Stimulated activated naive CD4-positive, alpha-beta T cell treated with Interleukin-2 at 50 U/mL for 16 hours (primary cell): ENCODE data around the gene PRKG1.
"Not testable (repeated sequence)": the region's sequence is repeated elsewhere in the genome, so short reads cannot be mapped to it uniquely, and the experiment has no call there.

Experiments used
- DNase-seq: peaks from one replicate; lab custom pipeline; 2025; lab: John Stamatoyannopoulos, UW

Gene PRKG1

DNA sequence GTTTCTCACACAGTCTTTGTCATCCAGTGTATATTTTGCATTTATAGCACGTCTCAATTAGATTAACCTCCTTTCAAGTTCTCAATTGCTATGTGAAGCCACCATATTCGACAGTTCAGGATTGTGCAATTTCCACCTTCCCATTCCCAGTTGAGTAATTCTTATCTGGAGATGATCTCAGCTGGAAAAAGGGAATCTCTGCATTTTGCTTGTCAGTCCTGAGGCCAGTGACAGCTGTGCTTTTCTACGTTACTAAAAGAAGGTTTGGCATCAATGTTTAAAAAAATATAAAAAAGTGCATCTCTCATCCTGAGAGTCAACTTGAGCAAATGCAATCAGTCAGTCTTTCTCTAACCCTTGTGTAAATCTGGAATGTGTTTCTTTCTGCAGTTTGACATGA, 247.7 kb downstream of the PRKG1 start:
- DNase-seq, result no peak

DNA sequence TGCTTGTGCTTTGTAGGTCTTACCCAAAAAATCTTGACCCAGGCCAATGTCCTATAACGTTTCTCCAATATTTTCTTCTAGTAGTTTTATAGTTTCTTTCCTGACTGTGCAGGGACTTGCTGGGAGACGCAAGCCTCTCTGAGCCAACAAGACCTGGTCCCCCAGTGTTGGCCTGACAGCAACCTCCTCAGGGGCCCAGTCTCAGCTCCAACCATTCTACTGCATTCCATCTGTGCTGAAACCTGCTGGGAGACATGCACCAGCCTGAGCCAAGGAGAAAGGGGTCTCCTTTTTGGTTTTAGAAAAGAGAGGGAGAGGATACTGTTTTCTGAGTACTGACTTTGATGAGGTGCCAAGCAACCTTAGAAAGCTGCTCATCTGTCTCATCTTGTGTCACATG, 251.4 kb downstream of the PRKG1 start:
- no peak for DNase-seq

DNA sequence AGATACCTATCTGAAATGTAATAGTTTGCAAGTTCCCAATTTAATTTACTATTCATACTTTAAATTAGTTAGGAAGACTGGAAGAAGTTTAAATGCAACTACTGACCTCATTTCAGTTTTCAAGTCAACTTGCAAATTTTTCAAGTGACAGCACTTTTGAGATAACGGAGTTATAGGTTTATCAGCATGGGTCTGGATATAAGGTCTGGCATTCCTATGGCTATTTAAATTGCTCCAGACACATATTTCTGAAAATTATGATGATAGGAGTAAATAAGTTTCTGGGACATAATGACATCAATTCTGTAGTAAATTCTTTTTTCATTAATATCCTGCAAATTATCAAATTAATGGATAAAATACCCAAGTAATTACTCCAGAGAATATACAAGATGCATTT, 251.9 kb downstream of the PRKG1 start:
- DNase-seq, result no peak

DNA sequence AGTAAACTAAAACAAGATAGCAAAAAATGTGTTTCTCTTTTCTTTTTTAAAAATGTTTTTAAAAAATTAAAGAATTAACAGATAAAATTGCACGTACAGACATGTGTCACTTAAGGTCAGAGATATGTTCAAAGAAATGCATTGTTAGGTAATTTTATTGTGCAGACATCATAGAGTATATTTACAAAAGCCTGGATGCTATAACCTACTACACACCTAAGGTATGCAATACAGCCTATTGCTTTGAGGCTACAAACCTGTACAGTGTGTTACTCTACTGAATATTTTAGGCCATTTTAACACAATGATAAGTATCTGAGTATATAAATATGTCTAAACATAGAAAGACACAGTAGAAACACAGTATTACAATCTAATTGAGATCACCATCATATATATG, 253.1 kb downstream of the PRKG1 start:
- no peak for DNase-seq

DNA sequence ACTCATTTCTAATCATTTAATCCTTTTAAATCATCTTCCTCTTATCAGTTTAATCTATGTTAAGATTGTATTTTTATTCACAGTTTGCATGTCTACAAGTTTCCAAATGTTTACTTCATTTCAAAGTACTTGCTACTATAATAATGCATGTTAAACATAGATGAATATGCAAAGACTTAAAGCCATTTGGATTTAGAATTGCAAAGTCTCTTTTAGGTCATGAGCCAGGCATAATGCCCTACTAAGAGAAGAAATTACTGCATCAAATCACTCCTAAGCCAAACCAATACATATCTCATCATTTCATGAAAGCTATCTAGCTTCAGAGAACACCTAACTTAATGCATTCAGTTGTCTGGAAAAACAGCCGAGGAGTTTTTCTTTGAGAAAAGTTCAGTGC, 266.1 kb downstream of the PRKG1 start:
- no peak for DNase-seq

DNA sequence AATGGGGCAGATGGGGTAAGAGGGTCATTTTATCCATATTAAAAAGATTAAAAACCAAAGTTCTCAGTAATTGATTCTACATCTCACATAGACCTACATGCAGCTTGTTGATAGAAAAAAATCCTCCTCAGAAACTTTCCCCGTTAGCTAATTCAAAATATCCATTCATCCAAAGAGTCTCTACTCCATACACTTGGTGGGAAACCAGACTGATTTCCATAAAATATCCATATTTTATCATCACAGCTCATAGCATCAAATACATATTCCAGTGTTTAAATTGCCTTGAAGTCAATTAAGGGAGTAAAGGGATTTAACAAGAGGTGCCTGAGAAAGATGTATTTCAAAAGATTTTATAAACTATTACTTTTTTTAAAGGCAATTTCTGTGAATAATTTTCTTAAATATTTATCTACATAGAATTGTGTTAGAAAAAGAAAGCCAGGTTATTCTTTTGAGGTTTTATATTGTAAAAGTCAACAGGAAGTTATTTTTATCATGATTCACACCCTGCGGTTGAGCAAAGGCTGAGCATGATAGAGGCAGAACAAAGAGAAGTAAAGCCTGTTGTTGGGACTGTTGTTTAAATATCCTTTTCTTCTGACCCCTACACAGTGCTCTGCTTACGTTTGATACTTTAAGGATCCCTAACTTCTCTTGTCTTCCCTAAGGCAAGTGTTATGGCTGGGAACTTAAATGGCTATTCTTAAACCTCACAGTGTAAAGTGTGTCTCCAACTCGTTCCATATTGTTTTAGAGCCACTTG, 266.7 kb downstream of the PRKG1 start:
- no peak for DNase-seq

DNA sequence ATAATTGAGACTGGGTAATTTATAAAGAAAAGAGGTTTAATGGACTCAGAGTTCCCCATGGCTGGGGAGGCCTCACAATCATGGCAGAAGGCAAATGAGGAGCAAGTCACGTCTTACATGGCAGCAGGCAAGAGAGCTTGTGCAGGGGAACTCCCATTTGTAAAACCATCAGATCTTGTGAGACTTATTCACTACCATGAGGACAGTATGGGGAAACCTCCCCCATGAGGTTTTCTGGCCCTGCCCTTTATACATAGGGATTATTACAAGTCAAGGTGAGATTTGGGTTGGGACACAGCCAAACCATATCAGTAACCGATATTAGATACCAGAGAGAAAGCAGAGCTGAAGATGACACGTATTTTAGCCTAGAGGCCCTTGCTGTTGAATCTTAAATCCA, 267.5 kb downstream of the PRKG1 start:
- not testable (repeated sequence) for DNase-seq

DNA sequence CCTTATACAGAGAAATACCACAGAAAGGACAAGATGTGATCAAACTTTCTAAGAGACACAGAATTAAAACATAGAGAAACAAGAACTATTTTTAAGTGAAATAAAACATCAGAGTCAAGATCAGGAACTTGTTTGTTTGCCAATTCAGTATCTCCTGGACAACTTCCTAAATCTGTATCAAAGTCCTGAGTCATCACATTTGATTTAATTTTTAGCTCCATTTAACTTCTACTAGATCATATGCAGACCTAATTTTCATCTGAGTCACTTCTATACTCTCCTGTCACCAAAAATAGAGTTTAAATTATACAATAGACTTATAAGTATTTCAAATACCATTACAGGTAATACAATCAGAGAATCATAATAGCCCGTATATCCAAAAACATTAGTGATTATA, 268.1 kb downstream of the PRKG1 start:
- no peak for DNase-seq

DNA sequence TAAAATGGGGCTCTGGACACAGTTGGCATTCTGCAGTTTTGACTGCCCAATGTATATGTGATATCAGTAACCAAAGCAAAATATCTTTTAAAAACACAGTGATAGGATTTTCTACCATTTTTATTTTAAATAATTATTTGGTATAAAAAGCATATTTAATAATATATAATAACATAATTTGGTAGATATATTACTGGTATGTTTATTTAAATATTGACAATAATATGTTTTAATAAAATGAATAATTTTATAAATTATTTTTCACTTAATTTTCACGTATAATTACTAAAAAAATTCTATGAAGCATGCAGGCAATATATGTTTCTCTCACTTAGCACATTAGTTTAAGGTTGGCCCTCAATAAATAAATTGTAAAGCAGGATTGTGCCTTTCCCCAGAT, 269.1 kb downstream of the PRKG1 start:
- DNase-seq, result no peak

DNA sequence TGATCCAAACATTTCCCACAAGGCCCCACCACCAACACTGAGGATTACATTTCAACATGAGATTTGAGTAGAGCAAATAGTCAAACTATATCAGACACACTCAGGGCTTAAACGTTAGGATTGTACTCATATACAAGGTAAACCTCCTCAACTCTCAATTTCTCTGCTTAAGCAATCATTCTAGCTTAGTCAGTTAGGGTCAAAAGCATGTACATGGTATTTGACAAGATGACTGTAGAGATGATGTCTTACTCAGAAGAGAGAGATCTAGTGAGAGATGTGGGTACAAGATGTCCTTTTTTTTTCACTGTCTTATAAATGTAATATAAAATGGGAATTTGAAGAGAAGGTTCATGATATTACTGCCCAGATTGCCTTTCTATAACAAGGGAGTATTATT, 270.1 kb downstream of the PRKG1 start:
- no peak for DNase-seq

DNA sequence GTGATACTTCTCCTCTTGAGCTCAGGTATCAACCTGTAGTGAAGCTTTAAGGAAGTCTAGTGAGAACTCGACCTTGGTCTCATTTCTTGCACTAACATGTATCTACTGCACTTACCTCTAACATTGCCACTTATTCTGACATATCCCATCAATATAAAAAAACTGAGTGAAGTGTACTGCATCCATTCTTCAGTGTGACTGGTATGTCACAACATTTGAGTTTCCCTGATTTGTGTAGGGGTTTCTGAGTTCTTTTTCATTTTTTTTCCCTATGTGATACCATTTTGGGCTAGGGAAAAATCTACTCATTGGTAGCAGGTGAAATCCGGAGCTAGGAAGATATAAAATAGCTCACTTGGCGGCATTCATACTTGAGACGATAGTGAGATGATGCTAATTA, 274.3 kb downstream of the PRKG1 start:
- DNase-seq, result no peak

DNA sequence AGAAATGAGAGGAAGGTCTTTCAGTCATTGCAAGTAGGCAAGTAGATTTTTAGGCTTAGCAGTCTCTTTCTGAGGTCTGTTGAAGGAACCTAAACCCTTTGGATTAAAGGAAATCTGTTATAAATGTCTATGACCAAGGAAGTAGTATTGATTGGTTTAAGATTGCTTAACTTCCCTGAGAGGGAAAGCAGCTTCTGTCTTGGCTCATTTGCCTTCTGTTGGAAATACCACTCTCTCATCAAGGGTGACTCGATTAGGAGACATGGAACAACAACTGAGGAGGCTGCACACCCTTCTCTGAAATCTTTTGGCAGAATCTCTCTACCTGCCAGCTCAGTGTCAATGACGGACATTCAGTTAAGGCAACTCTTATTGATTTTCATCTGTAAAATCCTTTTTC, 282.9 kb downstream of the PRKG1 start:
- no peak for DNase-seq

DNA sequence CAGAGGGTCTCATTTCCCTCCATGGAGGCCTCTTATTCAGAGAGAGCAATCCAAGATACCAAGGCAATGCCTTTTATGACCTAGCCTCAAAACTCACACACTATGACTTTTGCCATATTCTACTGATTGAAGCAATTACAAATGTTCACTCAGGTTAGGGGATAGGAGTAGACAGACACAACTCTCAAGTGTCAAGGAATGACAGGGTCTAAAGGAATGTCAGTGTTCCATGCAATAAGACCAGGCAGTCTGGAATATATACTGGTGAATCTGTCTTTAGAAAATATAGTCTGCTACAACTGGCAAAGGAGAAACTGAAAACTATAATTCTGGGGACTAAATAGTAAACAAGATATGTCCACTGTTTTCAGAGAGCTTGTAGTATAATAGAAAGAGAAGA, 283.9 kb downstream of the PRKG1 start:
- DNase-seq, result no peak

DNA sequence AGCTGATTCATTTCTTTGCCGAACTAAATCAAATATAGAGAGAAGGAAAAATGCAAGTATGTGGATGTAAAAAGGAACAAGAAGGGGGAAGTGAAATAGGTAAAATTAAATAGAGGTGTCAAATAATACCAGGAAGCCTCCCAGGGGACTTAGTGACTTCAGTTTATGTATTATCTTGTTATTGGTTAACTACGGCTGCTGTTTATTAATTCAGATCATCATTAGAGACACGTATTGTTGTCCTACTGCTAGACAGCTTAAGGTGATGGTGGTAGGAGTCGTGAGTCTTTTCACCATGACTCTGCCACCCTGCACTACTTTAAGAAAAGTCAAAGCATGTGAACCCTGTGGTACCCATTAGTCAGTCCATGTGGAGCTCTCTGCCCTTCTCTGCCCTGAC, 289.1 kb downstream of the PRKG1 start:
- no peak for DNase-seq

DNA sequence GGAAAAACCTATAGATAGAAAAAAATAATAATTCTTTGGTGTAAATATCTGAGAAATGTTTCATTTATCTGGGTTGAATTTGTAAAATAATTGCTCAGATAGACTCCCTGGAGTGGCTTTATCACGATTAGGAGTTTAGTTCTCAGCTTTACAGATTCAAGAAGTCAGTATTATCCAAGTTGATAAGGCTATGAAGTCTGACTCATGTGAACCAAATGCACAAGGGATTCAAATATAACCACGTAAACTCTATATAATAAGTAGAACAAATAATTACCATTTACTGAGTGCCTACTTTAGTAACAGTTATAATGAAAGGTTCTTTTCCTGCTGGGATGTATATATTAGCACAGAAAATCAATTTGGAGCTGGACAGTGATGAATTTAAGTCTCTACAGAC, 290.4 kb downstream of the PRKG1 start:
- DNase-seq, result no peak

DNA sequence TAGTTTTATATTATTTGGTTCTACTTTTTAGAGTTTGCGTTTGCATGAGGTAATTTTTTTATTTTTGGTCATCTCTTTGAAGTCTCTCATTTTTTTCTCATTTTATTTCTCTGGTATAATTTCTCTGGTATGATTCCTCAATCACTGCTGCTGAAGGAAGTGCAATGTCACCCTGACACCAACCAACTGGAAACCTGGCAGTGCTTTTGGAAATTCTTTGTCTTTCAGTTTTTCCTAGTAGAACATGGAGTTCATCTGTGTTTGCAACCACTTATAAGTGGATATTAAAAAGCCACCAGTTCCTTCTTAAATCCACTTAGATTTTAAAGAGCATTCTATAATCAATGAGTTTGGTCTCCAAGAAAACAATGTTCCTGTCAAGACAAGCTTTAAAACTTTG, 291.8 kb downstream of the PRKG1 start:
- DNase-seq, result no peak

DNA sequence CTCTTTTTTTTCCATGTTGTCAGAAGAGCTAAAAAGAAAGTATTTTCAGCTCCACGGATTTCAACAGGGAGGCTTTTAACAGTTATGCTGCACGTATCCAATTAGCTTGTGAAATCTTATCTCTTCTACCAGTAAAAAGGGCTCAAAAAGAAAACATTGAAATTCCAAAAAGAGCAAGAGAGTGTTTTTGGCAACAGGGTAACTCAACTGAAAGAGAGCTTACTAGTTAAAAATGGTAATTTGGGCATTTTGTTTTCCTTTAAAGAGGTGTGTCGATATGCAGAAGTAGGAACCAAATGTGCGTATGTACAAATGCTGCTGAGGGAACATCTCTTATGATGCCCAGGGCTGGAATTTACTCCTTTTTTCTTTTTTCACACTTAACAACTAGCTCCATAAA, 292.8 kb downstream of the PRKG1 start:
- no peak for DNase-seq

DNA sequence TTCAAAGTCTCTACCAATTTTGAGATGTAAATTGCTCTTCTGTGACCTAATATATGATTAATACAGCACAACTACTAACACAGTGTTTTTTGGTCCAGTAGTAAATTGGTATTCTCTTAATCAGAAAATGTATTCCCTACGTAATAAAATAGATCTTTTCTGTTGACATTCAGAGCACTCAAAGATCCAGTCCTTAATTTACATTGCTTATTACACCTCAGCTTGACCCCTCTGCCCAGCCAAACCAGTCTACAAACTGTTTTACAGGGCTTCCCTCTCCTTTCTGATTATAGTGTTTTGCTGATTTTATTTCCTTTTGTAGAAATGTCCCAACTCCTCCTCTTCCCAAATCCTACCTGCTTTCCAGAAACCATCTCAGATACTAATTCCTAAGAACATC, 293.4 kb downstream of the PRKG1 start:
- no peak for DNase-seq

DNA sequence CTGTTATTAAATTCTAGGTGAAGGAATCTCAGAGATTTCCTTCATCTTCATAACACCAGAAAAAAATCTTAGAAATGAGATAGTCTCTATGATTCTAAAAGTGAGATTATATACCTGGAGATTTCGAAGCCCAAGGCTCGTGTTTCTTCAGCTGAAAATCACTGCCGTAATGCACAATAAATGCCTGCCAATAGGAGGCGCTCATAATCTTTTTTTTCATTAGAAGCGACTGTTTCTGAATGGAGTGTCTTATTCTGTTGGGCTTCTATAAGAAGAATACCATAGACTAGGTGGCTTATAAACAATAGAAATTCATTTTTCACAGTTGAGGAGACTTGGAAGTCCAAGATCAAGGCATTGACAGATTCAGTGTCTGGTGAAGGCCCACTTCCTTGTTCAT, 294.7 kb downstream of the PRKG1 start:
- no peak for DNase-seq

DNA sequence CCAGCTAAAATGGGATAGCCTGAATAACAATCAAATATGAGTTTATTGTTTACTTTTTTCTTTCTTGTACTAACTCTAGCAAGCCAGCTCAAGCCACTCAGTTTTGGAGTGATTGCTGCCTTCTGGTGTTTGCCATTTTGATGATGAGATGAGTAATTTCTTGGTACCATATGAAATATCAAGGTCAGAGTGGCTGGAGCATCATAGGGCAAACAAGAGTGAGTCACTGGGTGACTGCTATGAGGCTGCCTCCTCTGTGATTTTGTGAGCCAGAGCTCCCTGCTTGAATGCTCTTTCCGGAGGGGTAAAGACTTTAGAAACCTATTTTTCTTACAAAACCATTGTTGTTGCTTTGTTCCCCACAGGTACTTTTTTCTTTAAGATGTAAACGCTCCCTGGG, 295.6 kb downstream of the PRKG1 start:
- no peak for DNase-seq

DNA sequence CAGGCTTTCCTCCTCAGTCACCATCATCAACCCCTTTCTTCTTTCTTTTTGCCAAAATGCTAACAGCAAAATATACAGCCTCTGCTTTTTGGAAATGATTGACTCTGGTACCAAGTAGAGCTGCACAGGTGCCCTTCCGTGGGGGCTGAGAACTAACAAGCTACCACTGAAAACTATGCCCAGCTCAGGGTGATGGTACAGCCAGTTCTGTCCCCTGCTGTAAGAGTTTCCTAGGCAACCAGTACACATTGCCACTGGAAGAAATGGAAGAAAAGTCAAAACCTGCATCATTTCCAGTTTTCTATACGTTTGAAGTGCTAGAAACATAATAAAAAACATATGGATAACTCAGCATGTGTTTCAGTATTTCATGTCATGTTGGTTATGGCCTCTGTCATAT, 297.5 kb downstream of the PRKG1 start:
- DNase-seq, result no peak

DNA sequence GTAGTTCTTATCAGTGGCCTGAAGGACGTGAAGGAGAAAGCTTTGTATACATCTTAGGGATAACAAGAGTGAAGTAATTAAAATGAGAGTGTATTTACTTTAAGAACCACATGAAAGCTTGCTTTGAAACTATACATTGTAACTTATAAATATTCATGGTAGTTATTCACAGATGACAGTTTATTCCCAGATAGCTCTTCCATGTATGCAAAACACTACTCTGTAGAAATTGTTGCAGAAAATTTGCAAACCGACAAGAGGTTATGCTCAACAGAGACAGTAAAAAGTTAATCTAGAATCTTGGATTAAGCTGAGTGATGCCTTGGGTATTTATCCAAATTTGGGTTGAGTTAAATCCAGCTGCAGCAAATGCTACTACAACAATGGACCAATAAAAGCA, 301.5 kb downstream of the PRKG1 start:
- no peak for DNase-seq

DNA sequence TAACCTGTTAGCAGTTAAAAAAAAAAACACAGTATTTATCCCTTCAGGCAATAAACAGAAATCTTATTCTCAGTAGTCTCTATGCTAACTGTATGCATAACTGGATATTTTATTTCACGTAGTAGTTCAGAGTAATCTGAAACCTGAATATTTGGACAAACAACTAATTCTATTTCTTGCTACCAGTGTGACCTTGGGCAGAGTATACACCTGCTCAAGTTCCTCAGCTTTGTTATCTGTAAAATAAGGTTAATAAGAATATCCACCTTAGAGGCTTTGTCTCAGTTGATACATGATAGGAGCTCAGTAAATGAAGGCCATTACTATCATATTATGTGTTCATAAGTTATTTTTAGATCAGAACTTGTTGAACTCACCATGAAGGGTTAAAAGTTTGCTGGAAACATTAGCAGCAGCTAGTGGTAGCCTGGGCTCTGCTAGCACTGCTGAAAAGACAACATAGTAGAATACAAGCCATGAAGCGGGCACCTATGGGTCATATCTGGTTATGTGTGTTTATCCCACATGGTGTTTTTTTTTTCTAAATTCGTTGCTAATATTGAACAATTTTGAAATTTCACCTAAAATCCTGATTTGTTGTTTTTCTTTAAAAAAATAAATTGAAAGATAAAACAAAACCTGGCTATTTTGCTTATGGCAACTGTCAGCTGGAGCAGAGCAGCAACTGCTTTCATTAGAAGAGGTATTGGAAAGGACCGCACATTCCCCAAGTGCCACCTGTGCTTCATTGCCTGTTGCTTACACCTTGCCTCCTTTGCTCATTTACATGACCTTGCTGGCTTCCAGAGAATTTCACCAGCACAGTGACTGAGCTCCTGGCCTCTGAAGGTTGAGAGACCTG, 303.0 kb downstream of the PRKG1 start:
- no peak for DNase-seq
